K562 (cell line): Measurements from ENCODE around the gene CBFA2T3. TPM values are rescaled to one million over a fixed set of nuclear protein-coding genes. Genes with fewer than 3 reads are reported as not detected.
A peak's percentile ranks its signal among the peaks of the same experiment; 100 is the strongest.

Experiments
- ATAC-seq: fragments of 200-7000 bp; cut with Tn5 transposase; 3 replicates; pipeline ENCODE4 v1.9.1; 2020; ENCODE audit warnings: moderate library complexity
- BruUV-seq: library from RNA; stranded (reverse); fragments of 400-500 nt; replicated peaks from 2 replicates; lab custom pipeline; 2021; lab: Mats Ljungman, UMichigan
- CTCF ChIA-PET: fragments of 300-600 bp; formaldehyde crosslinking; extraction: SDS; loops from one replicate; lab custom pipeline; 2021; ENCODE audit warnings: low intra/inter-chr PET ratio; lab: Yijun Ruan, JAX
- POLR2A ChIA-PET: fragments of 300-600, 350-650 bp; sonication (Branson Sonifier 250); formaldehyde crosslinking; extraction: SDS; loops from one replicate; lab custom pipeline; 2021; ENCODE audit warnings: antibody characterized with exemption, inconsistent platforms; lab: Yijun Ruan, JAX
- DNase-seq, 4 experiments: peaks; one replicate each; pipeline versions ENCODE4 v3.0.0 to v3.0.0-alpha.2; 2011 to 2018; ENCODE audit warnings: low spot score in 3 of 4, mixed read lengths in 3 of 4; ENCODE audit errors: extremely low read depth in 1 of 4
- FAIRE-seq: peaks from 2 replicates; lab custom pipeline; 2011; peaks lifted over from hg19 to GRCh38; lab: Jason Lieb, UNC
- H2AFZ ChIP-seq: 2 replicates; pipeline ENCODE4 v1.6.0; 2011; ENCODE audit warnings: low read depth, low read length, control low read depth, inconsistent platforms
- H3K27ac ChIP-seq: fragments of 200-600 bp; 3 replicates; pipeline ENCODE4 v1.8.0; 2011; ENCODE audit warnings: low read depth, mild to moderate bottlenecking, control low read depth, inconsistent platforms, low read length, moderate library complexity, mixed read lengths; ENCODE audit errors: extremely low read depth
- H3K27me3 ChIP-seq, 2 experiments: fragments of 300-600 bp in 1 of 2; 2 replicates in 1 of 2; 3 replicates in 1 of 2; pipeline versions ENCODE4 v1.6.0 to v1.8.0; 2011; ENCODE audit warnings: inconsistent platforms in 2 of 2, low read length in 2 of 2, mild to moderate bottlenecking in 1 of 2, mixed read lengths in 1 of 2, moderate library complexity in 1 of 2; ENCODE audit not compliant: control insufficient read depth in 2 of 2, insufficient read depth in 2 of 2
- H3K36me3 ChIP-seq: fragments of 300-600 bp; 3 replicates; pipeline ENCODE4 v1.8.0; 2011; ENCODE audit warnings: mild to moderate bottlenecking, low read length, inconsistent platforms; ENCODE audit not compliant: control insufficient read depth, insufficient read depth
- H3K4me1 ChIP-seq, 2 experiments: fragments of 200-600 bp in 1 of 2; replicated peaks in 1 of 2; 2 replicates in 1 of 2; 3 replicates in 1 of 2; pipeline versions ENCODE4 v1.5.1 to v1.8.0; 2011; ENCODE audit warnings: inconsistent platforms in 2 of 2, low read length in 2 of 2, mild to moderate bottlenecking in 1 of 2, mixed read lengths in 1 of 2, moderate library complexity in 1 of 2; ENCODE audit not compliant: control insufficient read depth in 2 of 2, insufficient read depth in 2 of 2
- H3K4me2 ChIP-seq: 2 replicates; pipeline ENCODE4 v1.6.1; 2011; ENCODE audit warnings: low read length, control low read depth, inconsistent platforms, mixed read lengths; ENCODE audit not compliant: insufficient read depth
- H3K4me3 ChIP-seq: fragments of 200-600 bp; sonication (generic), shearing (Covaris generic); 2 replicates; pipeline ENCODE4 v1.5.1; 2016; ENCODE audit warnings: control low read depth, inconsistent platforms
- H3K79me2 ChIP-seq: fragments of 200-600 bp; 3 replicates; pipeline ENCODE4 v1.8.0; 2011; ENCODE audit warnings: low read length, inconsistent platforms; ENCODE audit not compliant: control insufficient read depth, insufficient read depth
- H3K9ac ChIP-seq, 2 experiments: 2 replicates each; pipeline versions ENCODE4 v1.6.0 to v1.6.1; 2011; ENCODE audit warnings: low read depth in 2 of 2, low read length in 2 of 2, control low read depth in 1 of 2, inconsistent platforms in 1 of 2, mild to moderate bottlenecking in 1 of 2, mixed read lengths in 1 of 2; ENCODE audit not compliant: insufficient read depth in 1 of 2
- H3K9me1 ChIP-seq: one replicate; pipeline ENCODE4 v1.6.0; 2011; ENCODE audit warnings: inconsistent platforms, mild to moderate bottlenecking, low read length, moderate library complexity; ENCODE audit not compliant: control insufficient read depth, insufficient read depth
- H3K9me3 ChIP-seq: replicated peaks from 2 replicates; pipeline ENCODE4 v1.5.1; 2011; ENCODE audit warnings: low read depth, low read length, inconsistent platforms; ENCODE audit not compliant: control insufficient read depth, insufficient read depth
- H4K20me1 ChIP-seq: replicated peaks from 2 replicates; pipeline ENCODE4 v1.6.1; 2011; ENCODE audit warnings: low read length, inconsistent platforms, mixed read lengths; ENCODE audit not compliant: control insufficient read depth, insufficient read depth
- BRF2 ChIP-seq: IDR thresholded peaks from 3 replicates; pipeline ENCODE4 v1.6.1; 2011; ENCODE audit warnings: borderline replicate concordance, mild to moderate bottlenecking; ENCODE audit not compliant: insufficient read length, insufficient read depth
- CBX8 ChIP-seq: fragments of 200-600 bp; sonication (generic); IDR thresholded peaks from 2 replicates; pipeline ENCODE4 v1.6.1; 2012; ENCODE audit warnings: borderline replicate concordance, mixed run types, low read depth, mild to moderate bottlenecking, moderate library complexity, mixed read lengths, low read length, control low read depth, inconsistent platforms; ENCODE audit not compliant: poor library complexity, severe bottlenecking; ENCODE audit errors: extremely low read depth
- CGGBP1 ChIP-seq: fragments of 250-450 bp; sonication (Bioruptor Pico); IDR thresholded peaks from 2 replicates; pipeline ENCODE4 v1.9.0; 2021; ENCODE audit warnings: mild to moderate bottlenecking
- ETV1 ChIP-seq: fragments of 450-650 bp; conservative IDR thresholded peaks from 2 replicates; pipeline ENCODE4 v1.6.1; 2016; ENCODE audit warnings: missing genetic modification characterization, control low read depth, low read depth, missing compliant biosample characterization
- MTA2 ChIP-seq: fragments of 450-650 bp; IDR thresholded peaks from 2 replicates; pipeline ENCODE4 v1.6.1; 2016; ENCODE audit warnings: low read depth
- PHB ChIP-seq: fragments of 250-450 bp; sonication (Bioruptor Pico); IDR thresholded peaks from 2 replicates; pipeline ENCODE4 v1.5.0; 2021
- RFX5 ChIP-seq: IDR thresholded peaks from 2 replicates; pipeline ENCODE4 v1.6.1; 2011; ENCODE audit warnings: low read depth, mild to moderate bottlenecking, improper control_type of control experiment, low read length
- SRSF1 ChIP-seq: fragments of 200-400 bp; formaldehyde crosslinking; IDR thresholded peaks from 2 replicates; pipeline ENCODE4 v1.6.1; 2017; ENCODE audit warnings: mild to moderate bottlenecking, low read depth, low read length, moderate library complexity
- TAF7 ChIP-seq: fragments of 450-650 bp; IDR thresholded peaks from 2 replicates; pipeline ENCODE4 v1.6.1; 2016; ENCODE audit warnings: missing genetic modification characterization, missing compliant biosample characterization
- ZNF277 ChIP-seq: fragments of 250-450 bp; sonication (Bioruptor Pico); IDR thresholded peaks from 2 replicates; pipeline ENCODE4 v1.8.0; 2022; ENCODE audit warnings: inconsistent platforms, mild to moderate bottlenecking, moderate library complexity, borderline replicate concordance
- ZNF696 ChIP-seq: fragments of 250-450 bp; sonication (Bioruptor Pico); conservative IDR thresholded peaks from 2 replicates; pipeline ENCODE4 v1.4.0; 2020; ENCODE audit warnings: mild to moderate bottlenecking, moderate library complexity
- ZNF79 ChIP-seq: fragments of 250-450 bp; sonication (Bioruptor Pico); IDR thresholded peaks from 2 replicates; pipeline ENCODE4 v1.4.0; 2020; ENCODE audit warnings: low read depth, mild to moderate bottlenecking, moderate library complexity
- WGBS: fragments of 100-300 bp; shearing (Covaris generic); methylation state at CpG from one replicate; pipeline ENCODE4 v1.1.6; 2016; ENCODE audit warnings: low coverage, mixed read lengths; ENCODE audit not compliant: insufficient coverage; ENCODE audit errors: missing lambda C conversion rate; 5-methylcytosine and 5-hydroxymethylcytosine counted together
- in situ Hi-C: fragments of 300-500 bp; cut with MboI; formaldehyde crosslinking; loops from 4 replicates; pipeline ENCODE4 v1.15.0; 2018; ENCODE audit warnings: inconsistent platforms, mixed read lengths
- intact Hi-C: fragments of 100-400 bp; cut with micrococcal nuclease; formaldehyde crosslinking; loops from 2 replicates; pipeline ENCODE4 v1.14.2; 2022
- polyA plus RNA-seq, 8 experiments: library from polyadenylated mRNA; depleted of rRNA in 4 of 8; stranded (reverse) in 5 of 8; unstranded in 3 of 8; fragments of >200 nt; fragmentation: Nextera tagmentation in 2 of 8; fragmentation: Illumina TruSeq in 1 of 8; extraction: Ambion mirVana in 2 of 8; extraction: Trizol in 1 of 8; gene quantifications; 2 replicates each; pipeline versions ENCODE4 v1.2.1 to v1.2.3, GENCODE V29; 2011 to 2014; ENCODE audit warnings: inconsistent platforms in 1 of 8, missing spikeins in 1 of 8
- total RNA-seq, 7 experiments: library from RNA; depleted of rRNA in 6 of 7; stranded (reverse); fragments of >200 nt in 6 of 7; fragmentation: Illumina TruSeq in 2 of 7; extraction: Trizol in 2 of 7; gene quantifications; 2 replicates each; pipeline versions ENCODE4 v1.2.1 to v1.2.3, GENCODE V29; 2011 to 2021; ENCODE audit warnings: low replicate concordance in 1 of 7
- TF ChIP-seq, protein P1 (sequence below): sonication (generic); formaldehyde crosslinking; IDR thresholded peaks from 2 replicates; pipeline ENCODE4 v1.8.0; 2023; ENCODE audit warnings: mild to moderate bottlenecking, missing genetic modification reagents
- TF ChIP-seq, protein P2 (sequence below): IDR thresholded peaks from 2 replicates; pipeline ENCODE4 v1.6.1; 2012; ENCODE audit warnings: low read depth, low read length, improper control_type of control experiment, borderline replicate concordance

CBFA2T3 gene
- total and polyA plus RNA-seq, 9 of the 15 experiments (the other 6 are each of a cell fraction or from before 2014, with no cell fraction given) = 2.3 to 145 (median 6.7) TPM

DNA sequence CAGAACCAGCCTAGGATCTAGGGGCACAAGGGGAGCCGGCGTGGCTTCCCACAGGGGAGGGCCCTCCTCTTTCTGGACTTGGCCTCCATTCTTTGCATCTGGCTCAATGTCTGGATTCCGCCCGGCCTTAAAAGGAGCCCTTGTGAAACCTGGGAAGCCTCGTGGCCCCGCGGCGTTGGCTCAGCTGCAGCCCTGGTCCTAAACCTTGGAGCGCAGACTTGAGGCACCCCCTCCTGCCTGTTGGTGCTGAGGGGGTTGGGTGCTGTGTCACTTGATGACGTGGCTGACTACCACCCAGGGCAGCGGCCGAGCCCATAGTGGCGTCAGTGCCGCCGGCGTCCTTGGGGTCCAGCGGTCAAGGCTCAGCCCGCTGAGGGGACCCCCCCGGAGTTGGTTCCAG lies 115.6 kb downstream of the CBFA2T3 start:
- DNase-seq (no peak), FAIRE-seq (no peak), ATAC-seq (no peak)
- Histone ChIP-seq H3K27ac (no peak overlapping the region), H3K36me3 (peaks cover 40% of the 10 kb centered on the region; the same call in 2 of the 3 replicates), H3K4me2 (no peak overlapping the region), H3K4me3 (no peak overlapping the region), H3K9me1 (no peaks in the 10 kb centered on the region), H4K20me1 (0 out of 2 replicates have a peak, but pooled peaks cover 4% of the 10 kb centered on the region), H3K9me3 (no peaks in the 10 kb centered on the region), H3K27me3 (no peaks in the 10 kb centered on the region), H2AFZ (no peak overlapping the region), H3K79me2 (peaks cover 16% of the 10 kb centered on the region), H3K4me1 (peaks cover 4 to 53% of the 10 kb centered on the region in 2 experiments; a peak in 4 of 5 replicates), H3K9ac (peak overlapping the region in 1 of 2 experiments; percentile 40; a peak in 1 of 4 replicates)
- CTCF ChIA-PET = no interaction called here
- intact Hi-C loops = no loop called here
- POLR2A ChIA-PET = no interaction called here
- in situ Hi-C loops = no loop called here
- no TSS peak for BruUV-seq
- 89% methylated on average over 13 of the region's 19 CpGs for WGBS
- TF ChIP-seq, protein P1, sequence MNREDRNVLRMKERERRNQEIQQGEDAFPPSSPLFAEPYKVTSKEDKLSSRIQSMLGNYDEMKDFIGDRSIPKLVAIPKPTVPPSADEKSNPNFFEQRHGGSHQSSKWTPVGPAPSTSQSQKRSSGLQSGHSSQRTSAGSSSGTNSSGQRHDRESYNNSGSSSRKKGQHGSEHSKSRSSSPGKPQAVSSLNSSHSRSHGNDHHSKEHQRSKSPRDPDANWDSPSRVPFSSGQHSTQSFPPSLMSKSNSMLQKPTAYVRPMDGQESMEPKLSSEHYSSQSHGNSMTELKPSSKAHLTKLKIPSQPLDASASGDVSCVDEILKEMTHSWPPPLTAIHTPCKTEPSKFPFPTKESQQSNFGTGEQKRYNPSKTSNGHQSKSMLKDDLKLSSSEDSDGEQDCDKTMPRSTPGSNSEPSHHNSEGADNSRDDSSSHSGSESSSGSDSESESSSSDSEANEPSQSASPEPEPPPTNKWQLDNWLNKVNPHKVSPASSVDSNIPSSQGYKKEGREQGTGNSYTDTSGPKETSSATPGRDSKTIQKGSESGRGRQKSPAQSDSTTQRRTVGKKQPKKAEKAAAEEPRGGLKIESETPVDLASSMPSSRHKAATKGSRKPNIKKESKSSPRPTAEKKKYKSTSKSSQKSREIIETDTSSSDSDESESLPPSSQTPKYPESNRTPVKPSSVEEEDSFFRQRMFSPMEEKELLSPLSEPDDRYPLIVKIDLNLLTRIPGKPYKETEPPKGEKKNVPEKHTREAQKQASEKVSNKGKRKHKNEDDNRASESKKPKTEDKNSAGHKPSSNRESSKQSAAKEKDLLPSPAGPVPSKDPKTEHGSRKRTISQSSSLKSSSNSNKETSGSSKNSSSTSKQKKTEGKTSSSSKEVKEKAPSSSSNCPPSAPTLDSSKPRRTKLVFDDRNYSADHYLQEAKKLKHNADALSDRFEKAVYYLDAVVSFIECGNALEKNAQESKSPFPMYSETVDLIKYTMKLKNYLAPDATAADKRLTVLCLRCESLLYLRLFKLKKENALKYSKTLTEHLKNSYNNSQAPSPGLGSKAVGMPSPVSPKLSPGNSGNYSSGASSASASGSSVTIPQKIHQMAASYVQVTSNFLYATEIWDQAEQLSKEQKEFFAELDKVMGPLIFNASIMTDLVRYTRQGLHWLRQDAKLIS (CRISPR knock-in tag) = no peak
- TF ChIP-seq ZNF696 (CRISPR knock-in tag) = no peak
- no peak for TF ChIP-seq SRSF1
- TF ChIP-seq CGGBP1 = no peak
- no peak for TF ChIP-seq CBX8
- TF ChIP-seq RFX5 = no peak
- TF ChIP-seq ZNF79 (CRISPR knock-in tag) = no peak
- no peak for TF ChIP-seq BRF2
- no peak for TF ChIP-seq ZNF277 (CRISPR knock-in tag)
- no peak for TF ChIP-seq ETV1 (tag)
- TF ChIP-seq, protein P2, sequence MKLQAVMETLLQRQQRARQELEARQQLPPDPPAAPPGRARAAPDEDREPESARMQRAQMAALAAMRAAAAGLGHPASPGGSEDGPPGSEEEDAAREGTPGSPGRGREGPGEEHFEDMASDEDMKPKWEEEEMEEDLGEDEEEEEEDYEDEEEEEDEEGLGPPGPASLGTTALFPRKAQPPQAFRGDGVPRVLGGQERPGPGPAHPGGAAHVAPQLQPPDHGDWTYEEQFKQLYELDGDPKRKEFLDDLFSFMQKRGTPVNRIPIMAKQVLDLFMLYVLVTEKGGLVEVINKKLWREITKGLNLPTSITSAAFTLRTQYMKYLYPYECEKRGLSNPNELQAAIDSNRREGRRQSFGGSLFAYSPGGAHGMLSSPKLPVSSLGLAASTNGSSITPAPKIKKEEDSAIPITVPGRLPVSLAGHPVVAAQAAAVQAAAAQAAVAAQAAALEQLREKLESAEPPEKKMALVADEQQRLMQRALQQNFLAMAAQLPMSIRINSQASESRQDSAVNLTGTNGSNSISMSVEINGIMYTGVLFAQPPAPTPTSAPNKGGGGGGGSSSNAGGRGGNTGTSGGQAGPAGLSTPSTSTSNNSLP = no peak
- no peak for TF ChIP-seq TAF7 (tag)
- TF ChIP-seq PHB (CRISPR knock-in tag) = no peak
- no peak for TF ChIP-seq MTA2
